NCI-H460 (cell line): Measurements from ENCODE around the gene DHX29. TPM values are rescaled to one million over a fixed set of nuclear protein-coding genes. Genes with fewer than 3 reads are reported as not detected.

Experiments used
- DNase-seq: peaks from one replicate; pipeline ENCODE4 v3.0.0-alpha.2; 2016; ENCODE audit warnings: low read depth; ENCODE audit errors: extremely low read depth
- total RNA-seq: library from RNA; depleted of rRNA; stranded (reverse); fragments of >200 nt; shearing (Covaris generic); gene quantifications from 2 replicates; pipeline ENCODE4 v1.2.3, GENCODE V29; 2014; rRNA removed

Gene DHX29
- total RNA-seq, 1 experiment from 2014 or later = 35.8 TPM

DNA sequence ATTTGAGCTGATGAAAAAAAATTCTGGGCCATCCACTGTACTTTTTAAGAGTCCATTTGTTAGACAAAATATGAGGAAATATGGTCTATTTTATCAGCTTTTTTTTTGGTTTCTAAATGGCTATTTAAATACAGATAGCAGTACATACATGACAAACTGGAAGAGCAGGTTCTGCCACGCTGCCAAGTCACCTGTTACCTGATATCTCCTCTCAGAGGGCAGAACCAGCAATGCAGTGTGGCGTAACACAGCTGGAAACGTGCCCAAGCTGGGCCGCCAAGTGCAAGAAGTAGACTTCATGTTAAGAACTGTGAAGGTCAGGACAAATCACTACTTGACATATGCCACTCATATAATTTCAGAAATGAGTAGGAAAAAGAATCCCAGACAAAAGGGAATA is 88.5 kb downstream of the DHX29 start:
- DNase-seq = no peak

DNA sequence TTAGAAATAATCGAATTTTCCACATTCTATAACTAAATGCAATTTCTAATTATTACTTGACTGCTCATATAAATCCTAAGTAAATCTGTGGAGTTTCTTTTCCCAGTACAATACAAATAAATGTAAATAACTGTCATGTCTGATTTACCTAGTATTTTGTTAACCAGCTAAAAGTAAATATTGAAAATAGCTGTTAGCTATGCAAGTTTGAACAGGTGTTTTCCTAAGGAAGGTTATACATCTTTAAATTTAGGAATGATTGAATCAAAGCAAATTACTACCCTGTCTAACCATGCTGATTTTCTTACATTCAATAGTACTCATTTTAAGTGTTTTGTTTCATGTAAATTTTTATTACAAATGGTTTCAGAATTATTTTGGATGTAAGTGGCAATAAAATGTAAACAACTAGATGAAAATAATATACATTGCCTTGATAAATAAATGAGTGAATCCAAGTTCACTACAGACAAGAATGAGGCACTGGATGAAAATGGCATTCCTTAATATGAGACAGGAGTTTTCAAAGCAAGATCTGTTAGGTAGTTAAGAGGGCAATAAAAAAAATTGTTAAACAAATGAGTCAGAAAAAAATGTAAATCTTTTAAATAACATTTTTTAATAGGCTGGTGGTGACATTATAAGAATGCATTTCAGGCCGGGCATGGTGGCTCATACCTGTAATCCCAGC is 96.2 kb downstream of the DHX29 start:
- DNase-seq = no peak

Other genes starting within 250 kb of the DHX29 start
- not detected in 2 replicates for gene GZMA, start 205.0 kb downstream of the DHX29 start, total RNA-seq
- 61.1 and 65.0 TPM in 2 replicates for gene GPX8, start 147.5 kb downstream of the DHX29 start, total RNA-seq
- gene CDC20B, start 134.5 kb downstream of the DHX29 start, total RNA-seq = not detected in 2 replicates
- gene MCIDAS, start 80.4 kb downstream of the DHX29 start, total RNA-seq = 3.1 and 3.6 TPM in 2 replicates
- 8.0 and 8.5 TPM in 2 replicates for gene CCNO, start 74.1 kb downstream of the DHX29 start, total RNA-seq
- 107 and 128 TPM in 2 replicates for gene MTREX, start 295 bp upstream of the DHX29 start, total RNA-seq
- 27.5 and 28.3 TPM in 2 replicates for gene PLPP1, start 227.3 kb upstream of the DHX29 start, total RNA-seq